Body of pancreas (tissue), 4 donors: ENCODE results near the gene GUCY2C.

ENCODE experiments used
- CTCF ChIP-seq, 7 experiments: fragments of 450-650 bp in 4 of 7; fragments of 200-600 bp in 3 of 7; sonication (generic) in 3 of 7; IDR thresholded peaks; one replicate each; pipeline ENCODE4 v1.5.1; 2016 to 2019; ENCODE audit warnings: antibody characterized with exemption in 7 of 7
- POLR2A ChIP-seq, 3 donors: fragments of 450-650 bp; IDR thresholded peaks; one replicate each; pipeline ENCODE4 v1.6.1; 2016; ENCODE audit warnings: antibody characterized with exemption in 3 of 3, mild to moderate bottlenecking in 2 of 3

GRCh38 chr12:14588571-14588970 is 107.8 kb downstream of the GUCY2C start:
- TF ChIP-seq CTCF (IDR thresholded peaks at IDR 0.05) (no peak), POLR2A (IDR thresholded peaks at IDR 0.05) (no peak)
